ENCODE results near the gene CYP11A1. TPM values are rescaled to one million over a fixed set of nuclear protein-coding genes. Genes with fewer than 3 reads are reported as not detected.

CYP11A1 gene
- polyA plus RNA-seq, 2 donors = 2.3 to 5.7 TPM

DNA sequence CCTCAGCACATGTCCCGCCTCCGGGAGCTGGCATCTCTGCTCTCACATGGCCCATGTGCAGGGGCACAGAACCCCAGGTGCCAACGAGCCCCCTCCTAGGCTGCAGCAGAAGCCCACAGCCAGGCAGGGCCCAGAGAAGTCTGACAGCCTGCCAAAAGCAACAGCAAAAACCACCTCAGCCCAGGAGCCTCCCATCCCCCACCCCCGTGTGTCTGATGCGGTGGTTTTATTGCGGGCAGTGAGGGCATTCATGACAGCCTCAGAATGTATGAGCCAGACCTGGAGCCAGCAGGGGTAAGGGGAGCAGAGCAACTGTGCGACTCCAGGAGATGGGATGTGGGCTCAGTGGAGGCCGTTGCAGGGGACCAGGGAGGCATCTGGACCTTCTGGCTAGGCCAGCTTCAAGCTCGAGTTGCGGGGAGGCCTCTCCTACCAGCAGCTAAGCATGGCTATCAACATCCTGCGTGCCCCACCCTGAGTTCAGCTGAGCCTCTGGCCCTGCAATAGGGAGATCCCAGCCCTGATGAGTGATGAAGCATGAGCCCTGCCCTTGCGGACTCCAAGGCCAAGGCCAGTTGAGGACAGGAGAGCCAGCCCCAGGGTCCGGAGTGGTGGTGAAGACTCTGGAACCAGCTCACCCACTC is 52.5 kb downstream of the CYP11A1 start:
- H3K36me3 ChIP-seq (ENCODE audit: control insufficient read depth in 2 of 2, insufficient read depth in 2 of 2, low read length in 1 of 2) = no peaks in the 10 kb centered on the region
- no peaks in the 10 kb centered on the region for H3K27me3 ChIP-seq (ENCODE audit: control insufficient read depth in 1 of 2, insufficient read depth in 2 of 2, low read length in 2 of 2)
- no peak overlapping the region for H3K4me3 ChIP-seq (ENCODE audit: low read depth in 1 of 2, low read length in 2 of 2)
- WGBS, 2 donors = 73 to 77% methylated on average over 13 of the region's 13 CpGs
- H3K4me1 ChIP-seq (ENCODE audit: control insufficient read depth in 2 of 2, insufficient read depth in 2 of 2, low read length in 1 of 2) = no peaks in the 10 kb centered on the region
- H3K27ac ChIP-seq (ENCODE audit: low read depth in 2 of 2, low read length in 1 of 2) = no peak overlapping the region
- H3K9me3 ChIP-seq (ENCODE audit: control insufficient read depth in 2 of 2, insufficient read depth in 1 of 2, low read depth in 1 of 2, low read length in 1 of 2) = no peaks in the 10 kb centered on the region

DNA sequence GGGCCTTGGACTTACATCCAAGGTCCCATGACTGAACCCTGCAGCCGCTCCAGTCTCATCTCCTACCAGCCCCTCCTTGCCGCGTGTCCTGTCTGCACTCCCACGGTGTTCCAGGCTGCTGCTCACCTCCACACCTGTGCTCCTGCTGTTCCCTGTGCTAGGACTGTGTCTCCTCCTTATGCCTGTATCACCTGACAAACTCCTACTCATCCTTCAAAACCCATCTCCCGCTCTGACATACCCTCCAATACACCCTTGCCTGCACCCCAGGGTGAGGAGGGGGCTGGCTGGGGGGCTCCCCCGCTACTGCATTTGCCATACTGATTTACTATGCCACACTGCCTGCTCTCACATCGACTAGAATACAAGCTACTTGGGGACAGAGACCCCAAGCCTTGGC is 53.6 kb downstream of the CYP11A1 start:
- Histone ChIP-seq H3K4me3 (ENCODE audit: low read depth in 1 of 2, low read length in 2 of 2) (no peak overlapping the region), H3K36me3 (ENCODE audit: control insufficient read depth in 2 of 2, insufficient read depth in 2 of 2, low read length in 1 of 2) (no peaks in the 10 kb centered on the region), H3K9me3 (ENCODE audit: control insufficient read depth in 2 of 2, insufficient read depth in 1 of 2, low read depth in 1 of 2, low read length in 1 of 2) (no peaks in the 10 kb centered on the region), H3K27ac (ENCODE audit: low read depth in 2 of 2, low read length in 1 of 2) (no peak overlapping the region), H3K4me1 (ENCODE audit: control insufficient read depth in 2 of 2, insufficient read depth in 2 of 2, low read length in 1 of 2) (no peaks in the 10 kb centered on the region), H3K27me3 (ENCODE audit: control insufficient read depth in 1 of 2, insufficient read depth in 2 of 2, low read length in 2 of 2) (no peaks in the 10 kb centered on the region)
- 85 to 86% methylated on average over 7 of the region's 7 CpGs for WGBS, 2 donors

DNA sequence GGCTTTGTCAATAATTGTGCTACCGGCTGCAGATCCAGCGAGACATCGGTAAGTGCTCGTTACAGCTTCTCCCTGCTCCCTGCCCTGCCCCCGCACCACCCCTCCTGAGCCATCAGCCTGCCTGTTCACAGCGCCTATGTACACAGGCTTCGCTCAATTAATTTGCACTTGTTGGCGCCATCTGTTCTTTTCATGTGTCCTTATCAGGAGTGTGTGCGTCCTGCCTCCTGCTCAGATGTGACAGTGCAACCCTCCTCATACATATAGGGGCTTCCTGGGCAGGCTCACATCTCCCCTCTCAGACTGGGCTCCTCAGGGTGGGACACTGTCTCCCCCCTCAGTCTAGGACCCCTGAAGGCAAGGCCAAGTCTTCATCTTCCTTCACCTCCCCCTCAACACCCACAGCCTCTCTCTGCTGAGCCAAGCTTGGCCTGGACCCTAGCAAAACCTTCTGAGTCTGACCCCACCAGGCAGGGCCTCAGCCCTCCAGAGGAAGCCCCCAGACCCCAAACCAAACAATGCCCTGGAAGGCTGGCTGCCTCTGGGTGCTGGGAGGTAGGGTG is 54.9 kb downstream of the CYP11A1 start:
- WGBS, 2 donors = 58 to 74% methylated on average over 9 of the region's 9 CpGs
- Histone ChIP-seq H3K27ac (ENCODE audit: low read depth in 2 of 2, low read length in 1 of 2) (no peak overlapping the region), H3K27me3 (ENCODE audit: control insufficient read depth in 1 of 2, insufficient read depth in 2 of 2, low read length in 2 of 2) (no peaks in the 10 kb centered on the region), H3K9me3 (ENCODE audit: control insufficient read depth in 2 of 2, insufficient read depth in 1 of 2, low read depth in 1 of 2, low read length in 1 of 2) (no peaks in the 10 kb centered on the region), H3K4me1 (ENCODE audit: control insufficient read depth in 2 of 2, insufficient read depth in 2 of 2, low read length in 1 of 2) (no peaks in the 10 kb centered on the region), H3K4me3 (ENCODE audit: low read depth in 1 of 2, low read length in 2 of 2) (no peak overlapping the region), H3K36me3 (ENCODE audit: control insufficient read depth in 2 of 2, insufficient read depth in 2 of 2, low read length in 1 of 2) (no peaks in the 10 kb centered on the region)

DNA sequence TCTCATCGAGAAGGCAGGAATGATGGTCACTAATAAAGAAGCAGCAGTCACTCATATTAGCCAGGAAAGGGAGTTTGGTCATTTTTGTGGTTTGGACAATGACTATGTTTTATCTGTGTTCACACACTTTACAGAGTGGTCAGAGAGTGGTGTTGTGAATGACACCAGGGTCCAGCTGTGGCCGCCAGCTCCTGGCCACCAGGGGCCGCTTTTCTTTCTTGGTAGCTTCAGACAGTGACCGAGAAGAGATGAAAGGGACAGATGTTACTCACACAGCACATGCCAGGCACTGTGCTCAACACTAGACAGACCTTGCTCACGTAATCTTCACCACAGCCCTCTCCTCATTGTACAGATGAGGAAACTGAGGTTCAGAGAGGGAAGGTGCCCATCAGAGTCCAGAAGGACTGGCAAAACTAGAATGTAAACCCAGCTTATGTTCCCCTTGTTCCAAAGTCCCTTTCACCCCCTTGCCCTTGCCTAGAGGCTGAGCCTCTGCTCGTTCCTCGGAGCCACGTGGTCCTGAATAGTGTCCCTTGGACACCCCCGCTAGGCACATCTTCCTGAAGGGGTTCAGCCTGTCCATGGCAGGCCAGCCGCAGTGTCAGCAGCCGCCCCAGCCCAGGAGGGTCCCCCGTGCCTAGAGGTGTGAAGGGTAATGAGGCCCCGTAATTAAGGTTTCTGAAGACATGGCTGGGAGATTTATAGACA is 55.6 kb downstream of the CYP11A1 start:
- 64 to 72% methylated on average over 13 of the region's 13 CpGs for WGBS, 2 donors
- H3K4me3 ChIP-seq (ENCODE audit: low read depth in 1 of 2, low read length in 2 of 2) = no peak overlapping the region
- H3K36me3 ChIP-seq (ENCODE audit: control insufficient read depth in 2 of 2, insufficient read depth in 2 of 2, low read length in 1 of 2) = no peaks in the 10 kb centered on the region
- no peaks in the 10 kb centered on the region for H3K4me1 ChIP-seq (ENCODE audit: control insufficient read depth in 2 of 2, insufficient read depth in 2 of 2, low read length in 1 of 2)
- H3K27ac ChIP-seq (ENCODE audit: low read depth in 2 of 2, low read length in 1 of 2) = no peak overlapping the region
- H3K9me3 ChIP-seq (ENCODE audit: control insufficient read depth in 2 of 2, insufficient read depth in 1 of 2, low read depth in 1 of 2, low read length in 1 of 2) = no peaks in the 10 kb centered on the region
- no peaks in the 10 kb centered on the region for H3K27me3 ChIP-seq (ENCODE audit: control insufficient read depth in 1 of 2, insufficient read depth in 2 of 2, low read length in 2 of 2)

DNA sequence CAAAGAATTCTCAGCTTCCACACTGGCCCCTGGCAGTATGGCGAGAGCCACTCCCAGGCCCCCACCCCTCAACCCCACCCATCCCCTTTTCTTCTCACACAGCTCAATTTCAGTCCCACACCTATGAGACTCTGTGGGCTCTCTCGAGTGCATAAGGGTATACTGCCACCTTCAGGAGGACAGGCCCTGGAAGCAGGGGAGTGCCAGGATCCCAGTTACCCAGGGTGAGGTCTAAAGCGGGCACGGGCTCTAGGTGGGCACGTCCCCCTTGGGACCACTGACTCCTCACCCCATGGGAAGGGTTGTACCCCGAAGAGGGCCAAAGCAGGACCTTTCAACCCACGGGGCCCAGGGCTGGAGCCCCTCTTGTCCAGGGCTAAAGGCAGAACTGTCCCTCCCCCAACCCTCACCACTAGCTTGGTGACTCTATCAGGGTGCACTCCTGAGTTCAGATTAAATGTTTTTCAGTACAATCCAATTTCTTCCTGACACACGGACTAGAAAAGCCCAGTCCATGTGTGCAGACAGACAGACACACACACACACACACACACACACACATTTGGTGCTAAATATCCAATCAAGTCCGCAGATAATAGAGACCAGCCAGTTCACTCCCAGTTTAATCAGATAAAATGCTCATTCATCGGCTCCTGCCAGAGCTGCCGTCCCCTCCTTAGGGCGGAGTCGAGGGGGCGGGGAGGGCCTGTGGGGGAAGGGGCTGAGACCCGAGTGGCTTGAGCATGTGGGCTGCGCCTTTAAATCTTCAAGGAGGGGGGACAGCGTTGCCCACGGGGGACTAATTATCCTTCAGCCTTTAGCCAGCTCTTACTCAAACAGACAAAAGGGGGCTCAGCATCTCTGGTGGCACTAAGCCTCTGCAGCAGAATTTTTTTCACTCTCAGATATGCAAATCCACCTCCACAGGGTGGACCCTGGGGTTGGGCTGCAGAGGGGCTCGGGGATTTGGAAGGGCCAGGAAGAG is 59.3 kb downstream of the CYP11A1 start:
- Histone ChIP-seq H3K27me3 (ENCODE audit: control insufficient read depth in 1 of 2, insufficient read depth in 2 of 2, low read length in 2 of 2) (no peaks in the 10 kb centered on the region), H3K4me3 (ENCODE audit: low read depth in 1 of 2, low read length in 2 of 2) (no peak overlapping the region), H3K36me3 (ENCODE audit: control insufficient read depth in 2 of 2, insufficient read depth in 2 of 2, low read length in 1 of 2) (no peaks in the 10 kb centered on the region), H3K9me3 (ENCODE audit: control insufficient read depth in 2 of 2, insufficient read depth in 1 of 2, low read depth in 1 of 2, low read length in 1 of 2) (no peaks in the 10 kb centered on the region), H3K4me1 (ENCODE audit: control insufficient read depth in 2 of 2, insufficient read depth in 2 of 2, low read length in 1 of 2) (no peaks in the 10 kb centered on the region), H3K27ac (ENCODE audit: low read depth in 2 of 2, low read length in 1 of 2) (no peak overlapping the region)
- 13 to 14% methylated on average over 19 of the region's 19 CpGs for WGBS, 2 donors

DNA sequence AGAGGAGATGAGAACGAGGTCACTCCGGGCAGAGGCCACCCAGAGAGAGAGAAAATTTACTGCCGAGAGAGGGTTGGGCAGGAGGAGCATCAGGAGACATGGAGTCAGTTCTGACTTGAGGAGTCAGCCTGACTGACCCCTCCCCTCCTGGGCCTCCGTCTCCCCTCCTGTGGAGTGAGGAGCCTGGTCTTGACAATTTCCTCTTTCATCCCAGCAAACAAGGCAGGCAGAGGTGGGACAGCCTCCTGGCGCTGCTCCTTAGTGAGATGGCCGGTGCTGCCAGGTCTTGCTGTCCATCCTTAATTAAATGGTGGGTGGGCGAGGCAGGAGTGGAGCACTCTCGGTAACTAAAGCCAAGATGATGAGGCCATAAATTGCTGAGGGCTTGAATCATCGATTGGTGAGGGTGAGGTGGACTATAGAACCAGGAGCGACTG is 60.6 kb downstream of the CYP11A1 start:
- H3K27ac ChIP-seq (ENCODE audit: low read depth in 2 of 2, low read length in 1 of 2) = no peak overlapping the region
- WGBS, 2 donors = 50 to 57% methylated on average over 10 of the region's 10 CpGs
- H3K4me3 ChIP-seq (ENCODE audit: low read depth in 1 of 2, low read length in 2 of 2) = no peak overlapping the region
- H3K27me3 ChIP-seq (ENCODE audit: control insufficient read depth in 1 of 2, insufficient read depth in 2 of 2, low read length in 2 of 2) = no peaks in the 10 kb centered on the region
- no peaks in the 10 kb centered on the region for H3K4me1 ChIP-seq (ENCODE audit: control insufficient read depth in 2 of 2, insufficient read depth in 2 of 2, low read length in 1 of 2)
- H3K9me3 ChIP-seq (ENCODE audit: control insufficient read depth in 2 of 2, insufficient read depth in 1 of 2, low read depth in 1 of 2, low read length in 1 of 2) = no peaks in the 10 kb centered on the region
- no peaks in the 10 kb centered on the region for H3K36me3 ChIP-seq (ENCODE audit: control insufficient read depth in 2 of 2, insufficient read depth in 2 of 2, low read length in 1 of 2)

DNA sequence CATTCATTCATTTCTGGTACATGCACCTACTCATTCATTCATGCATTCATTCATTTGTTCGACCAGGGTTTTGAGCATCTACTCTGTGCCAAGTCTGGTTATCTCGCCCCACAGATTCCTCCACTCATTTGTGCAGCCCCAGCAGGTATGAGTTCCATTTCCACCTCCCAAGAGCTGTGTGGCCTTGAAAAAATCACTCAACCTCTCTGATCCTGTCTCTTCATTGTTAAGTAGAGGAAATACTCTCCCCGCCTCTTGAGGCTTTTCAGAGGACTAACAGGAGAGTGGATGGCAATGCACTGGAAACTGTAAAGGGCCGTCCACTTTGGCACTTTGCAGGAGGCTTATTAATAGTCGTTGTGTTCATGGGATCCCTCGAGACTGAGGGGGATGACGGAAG is 61.8 kb downstream of the CYP11A1 start:
- H3K27ac ChIP-seq (ENCODE audit: low read depth in 2 of 2, low read length in 1 of 2) = no peak overlapping the region
- no peak overlapping the region for H3K4me3 ChIP-seq (ENCODE audit: low read depth in 1 of 2, low read length in 2 of 2)
- H3K27me3 ChIP-seq (ENCODE audit: control insufficient read depth in 1 of 2, insufficient read depth in 2 of 2, low read length in 2 of 2) = no peaks in the 10 kb centered on the region
- H3K4me1 ChIP-seq (ENCODE audit: control insufficient read depth in 2 of 2, insufficient read depth in 2 of 2, low read length in 1 of 2) = no peaks in the 10 kb centered on the region
- H3K9me3 ChIP-seq (ENCODE audit: control insufficient read depth in 2 of 2, insufficient read depth in 1 of 2, low read depth in 1 of 2, low read length in 1 of 2) = no peaks in the 10 kb centered on the region
- WGBS, 2 donors = 78 to 79% methylated on average over 7 of the region's 7 CpGs
- no peaks in the 10 kb centered on the region for H3K36me3 ChIP-seq (ENCODE audit: control insufficient read depth in 2 of 2, insufficient read depth in 2 of 2, low read length in 1 of 2)

DNA sequence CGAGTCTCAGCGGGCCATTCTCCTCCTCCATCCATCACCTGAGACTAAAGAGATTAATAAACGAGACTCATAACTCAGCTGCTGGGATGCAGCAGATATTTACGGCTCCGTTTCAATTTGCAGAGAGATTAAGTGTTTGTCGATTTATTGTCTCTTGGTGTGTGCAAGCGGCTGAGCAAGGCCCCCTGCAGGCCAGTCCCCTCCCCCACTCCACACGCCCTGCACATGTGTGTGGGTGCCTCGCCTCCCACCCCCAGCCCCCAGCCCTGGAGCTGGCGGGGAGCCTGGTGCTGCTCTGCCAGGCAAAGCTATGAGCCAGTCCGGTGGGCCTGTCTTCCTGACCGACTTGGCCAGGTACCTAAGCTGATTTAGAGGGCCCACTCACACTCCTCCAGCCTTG is 63.0 kb downstream of the CYP11A1 start:
- 41 to 47% methylated on average over 12 of the region's 12 CpGs for WGBS, 2 donors
- H3K27me3 ChIP-seq (ENCODE audit: control insufficient read depth in 1 of 2, insufficient read depth in 2 of 2, low read length in 2 of 2) = no peaks in the 10 kb centered on the region
- H3K36me3 ChIP-seq (ENCODE audit: control insufficient read depth in 2 of 2, insufficient read depth in 2 of 2, low read length in 1 of 2) = no peaks in the 10 kb centered on the region
- no peak overlapping the region for H3K27ac ChIP-seq (ENCODE audit: low read depth in 2 of 2, low read length in 1 of 2)
- no peaks in the 10 kb centered on the region for H3K4me1 ChIP-seq (ENCODE audit: control insufficient read depth in 2 of 2, insufficient read depth in 2 of 2, low read length in 1 of 2)
- H3K9me3 ChIP-seq (ENCODE audit: control insufficient read depth in 2 of 2, insufficient read depth in 1 of 2, low read depth in 1 of 2, low read length in 1 of 2) = no peaks in the 10 kb centered on the region
- no peak overlapping the region for H3K4me3 ChIP-seq (ENCODE audit: low read depth in 1 of 2, low read length in 2 of 2)

DNA sequence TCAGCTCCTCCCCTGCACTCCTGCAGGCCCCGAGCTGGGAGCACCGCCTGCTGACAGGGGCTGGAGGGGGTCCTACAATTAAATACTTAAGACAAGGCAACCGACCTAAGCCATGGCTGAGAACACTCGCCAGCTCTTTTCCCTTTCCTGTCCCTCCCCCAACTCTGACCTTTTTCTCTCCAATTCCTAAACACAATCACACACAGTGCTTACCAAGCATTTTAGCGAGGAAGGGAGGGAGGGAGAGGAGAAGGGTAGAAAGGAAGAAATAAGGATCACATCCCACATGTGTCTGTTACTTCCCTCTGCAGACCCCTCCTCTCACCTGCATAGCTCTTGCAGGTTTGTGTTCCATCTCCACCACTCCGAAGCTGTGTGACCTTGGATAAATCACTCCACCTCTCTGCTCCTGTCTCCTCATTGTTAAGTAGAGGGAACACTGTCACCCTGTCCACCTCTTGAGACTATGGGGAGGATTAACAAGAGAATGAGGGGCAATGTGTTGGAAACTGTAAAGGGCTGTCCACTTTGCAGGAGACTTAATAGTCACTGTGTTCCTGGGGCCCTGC is 63.6 kb downstream of the CYP11A1 start:
- Histone ChIP-seq H3K9me3 (ENCODE audit: control insufficient read depth in 2 of 2, insufficient read depth in 1 of 2, low read depth in 1 of 2, low read length in 1 of 2) (no peaks in the 10 kb centered on the region), H3K4me1 (ENCODE audit: control insufficient read depth in 2 of 2, insufficient read depth in 2 of 2, low read length in 1 of 2) (no peaks in the 10 kb centered on the region), H3K27me3 (ENCODE audit: control insufficient read depth in 1 of 2, insufficient read depth in 2 of 2, low read length in 2 of 2) (no peaks in the 10 kb centered on the region), H3K27ac (ENCODE audit: low read depth in 2 of 2, low read length in 1 of 2) (no peak overlapping the region), H3K4me3 (ENCODE audit: low read depth in 1 of 2, low read length in 2 of 2) (no peak overlapping the region), H3K36me3 (ENCODE audit: control insufficient read depth in 2 of 2, insufficient read depth in 2 of 2, low read length in 1 of 2) (no peaks in the 10 kb centered on the region)
- WGBS, 2 donors = 51 to 52% methylated on average over 6 of the region's 6 CpGs

All from esophagus (tissue), 2 donors.